Measurements from ENCODE around the gene WBP2NL. TPM values are rescaled to one million over a fixed set of nuclear protein-coding genes. Genes with fewer than 3 reads are reported as not detected.

Gene WBP2NL
- polyA plus RNA-seq, 12 donors, result 0.50 to 4.1 (median 1.6) TPM; not detected in 2

DNA sequence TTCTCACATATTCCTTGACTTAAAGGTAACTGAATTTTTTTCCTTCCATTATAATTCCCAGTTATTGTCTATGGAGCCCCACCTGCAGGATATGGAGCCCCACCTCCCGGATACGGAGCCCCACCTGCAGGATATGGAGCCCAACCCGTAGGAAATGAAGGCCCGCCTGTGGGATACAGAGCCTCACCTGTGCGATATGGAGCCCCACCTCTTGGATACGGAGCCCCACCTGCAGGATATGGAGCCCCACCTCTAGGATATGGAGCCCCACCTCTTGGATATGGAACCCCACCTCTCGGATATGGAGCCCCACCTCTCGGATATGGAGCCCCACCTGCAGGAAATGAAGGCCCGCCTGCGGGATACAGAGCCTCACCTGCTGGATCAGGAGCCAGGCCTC lies 28.1 kb downstream of the WBP2NL start:
- no peak for DNase-seq

DNA sequence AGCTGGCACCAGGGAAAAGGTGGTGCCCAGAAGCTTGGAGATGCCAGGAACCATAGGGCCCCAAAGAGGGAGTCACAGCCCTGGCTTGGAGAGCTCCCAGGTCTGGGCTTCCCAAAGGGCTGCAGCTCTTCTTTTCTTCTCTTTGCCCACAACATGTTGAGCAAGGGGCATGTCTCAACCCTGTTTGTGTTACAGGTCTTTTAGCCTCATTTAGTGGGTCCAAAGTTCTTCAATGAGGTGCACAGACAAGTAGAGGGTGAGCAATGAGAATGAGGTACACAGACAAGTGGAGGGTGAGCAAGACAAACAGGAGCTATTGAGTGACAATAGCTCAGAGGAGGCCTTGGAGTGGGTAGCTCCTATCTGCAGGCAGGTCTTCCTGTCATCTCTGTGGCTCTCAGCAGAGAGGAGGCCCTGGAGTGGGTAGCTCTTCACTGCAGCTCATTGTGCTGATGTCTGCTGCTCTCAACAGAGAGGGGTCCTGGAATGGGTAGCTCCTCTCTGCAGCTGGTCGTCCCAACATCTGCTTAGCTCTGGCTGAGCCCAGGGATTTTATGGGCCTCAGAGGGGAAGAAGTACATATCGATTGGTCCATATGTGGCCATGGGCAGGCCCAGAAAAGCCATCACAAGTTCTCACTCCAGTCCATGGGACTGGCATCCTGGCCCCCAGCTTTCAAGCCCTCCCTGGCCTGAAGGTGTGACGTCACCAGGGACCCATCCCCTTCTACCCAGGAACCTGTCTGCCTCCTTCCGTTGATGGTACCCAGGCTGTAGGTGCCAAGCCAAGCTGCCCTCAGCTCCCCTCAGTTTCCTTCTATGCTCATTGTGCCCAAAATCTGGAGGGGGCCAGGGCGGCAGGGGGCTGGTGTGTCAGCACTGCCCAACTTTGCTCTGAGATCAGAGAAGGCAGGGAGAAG lies 34.9 kb downstream of the WBP2NL start:
- no peak for DNase-seq

DNA sequence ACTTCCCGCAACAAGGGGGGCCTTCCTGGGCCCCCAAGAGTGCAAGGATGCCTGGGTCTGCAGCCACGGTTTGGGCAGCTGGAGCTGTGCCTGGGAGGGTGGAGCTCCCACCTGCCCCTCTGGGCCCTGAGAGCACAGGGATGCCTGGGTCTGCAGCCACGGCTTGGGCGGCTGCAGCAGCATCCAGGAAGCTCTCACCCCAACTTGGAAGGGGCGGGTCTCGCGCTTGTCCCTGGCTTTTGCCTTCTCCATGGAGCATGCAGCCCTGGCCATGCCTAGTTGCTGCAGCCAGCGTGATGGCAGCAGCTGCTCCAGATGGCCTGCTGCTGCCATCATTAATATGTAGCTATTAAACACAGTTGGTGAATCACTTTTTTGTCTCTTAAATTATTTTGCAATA lies 36.7 kb downstream of the WBP2NL start:
- no peak for DNase-seq

DNA sequence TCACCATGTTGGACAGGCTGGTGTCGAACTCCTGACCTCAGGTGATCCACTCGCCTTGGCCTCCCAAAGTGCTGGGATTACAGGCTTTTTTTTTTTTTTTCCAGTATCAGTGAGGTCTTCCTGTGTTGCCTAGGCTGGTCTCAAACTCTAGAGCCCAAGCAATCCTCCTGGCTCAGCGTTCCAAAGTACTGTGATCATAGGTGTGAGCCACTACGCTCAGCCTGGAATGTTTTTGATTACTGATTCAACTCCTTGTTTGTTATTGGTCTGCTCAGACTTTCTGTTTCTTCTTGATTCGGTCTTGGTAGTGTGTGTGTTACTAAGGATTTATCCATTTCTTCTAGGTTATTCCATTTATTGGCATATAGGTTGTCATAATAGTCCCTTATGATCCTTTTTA lies 40.7 kb downstream of the WBP2NL start:
- DNase-seq, result no peak

DNA sequence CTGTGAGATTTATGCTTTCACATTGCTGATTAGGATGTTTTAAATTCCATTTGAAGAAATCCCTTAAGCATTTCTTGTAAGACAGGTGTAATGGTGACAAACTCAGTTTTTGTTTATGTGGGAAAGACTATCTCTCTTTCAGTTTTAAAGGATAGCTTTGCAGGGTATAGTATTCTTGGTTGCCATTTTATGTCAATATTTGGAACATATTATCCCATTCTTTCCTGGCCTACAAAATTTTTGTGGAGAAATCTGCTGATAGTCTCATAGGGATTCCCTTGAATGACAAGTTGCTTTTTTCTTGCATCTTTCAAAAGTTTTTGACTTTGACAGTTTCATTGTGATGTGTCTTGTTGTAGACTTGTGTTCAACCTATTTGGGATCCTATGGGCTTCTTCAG lies 43.2 kb downstream of the WBP2NL start:
- no peak for DNase-seq

DNA sequence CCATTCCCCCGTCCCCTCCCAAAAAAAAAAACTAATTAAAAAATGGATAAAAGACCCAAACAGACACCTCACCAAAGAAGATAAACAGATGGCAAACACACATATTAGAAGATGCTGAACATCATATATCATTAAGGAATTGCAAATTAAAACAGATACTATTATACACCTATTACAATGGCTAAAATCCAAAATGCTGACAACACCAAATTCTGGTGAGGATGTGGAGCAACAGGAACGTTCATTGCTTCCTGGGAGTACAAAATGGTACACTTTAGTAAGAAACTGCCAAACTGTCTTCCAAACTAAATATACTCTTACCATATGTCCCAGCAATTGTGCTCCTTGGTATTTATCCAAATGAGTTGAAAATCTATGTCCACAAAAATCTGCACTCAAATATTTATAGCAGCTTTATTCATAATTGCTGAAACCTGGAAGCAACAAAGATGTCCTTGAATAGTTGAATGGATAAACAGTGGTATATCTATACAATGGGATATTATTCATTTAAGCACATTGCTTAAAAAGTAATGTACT lies 52.1 kb downstream of the WBP2NL start:
- DNase-seq, result no peak

DNA sequence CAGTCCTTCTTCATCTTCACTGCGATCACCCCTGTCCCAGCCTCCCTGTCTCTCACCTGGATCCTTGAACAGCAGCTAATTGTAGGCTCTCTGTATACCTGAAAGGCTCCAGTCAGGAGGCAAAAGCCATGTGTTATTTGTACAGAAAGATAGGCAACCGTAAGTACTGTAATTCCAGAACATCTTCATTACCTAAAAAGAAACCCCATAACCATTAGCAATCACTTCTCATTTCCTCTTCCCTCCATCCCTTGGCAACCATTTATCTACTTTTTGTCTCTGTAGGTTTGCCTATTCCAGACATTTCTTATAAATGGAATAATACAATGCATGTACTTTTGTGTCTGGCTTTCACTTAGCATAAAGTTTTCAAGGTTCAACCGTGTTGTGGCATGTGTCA lies 54.2 kb downstream of the WBP2NL start:
- no peak for DNase-seq

DNA sequence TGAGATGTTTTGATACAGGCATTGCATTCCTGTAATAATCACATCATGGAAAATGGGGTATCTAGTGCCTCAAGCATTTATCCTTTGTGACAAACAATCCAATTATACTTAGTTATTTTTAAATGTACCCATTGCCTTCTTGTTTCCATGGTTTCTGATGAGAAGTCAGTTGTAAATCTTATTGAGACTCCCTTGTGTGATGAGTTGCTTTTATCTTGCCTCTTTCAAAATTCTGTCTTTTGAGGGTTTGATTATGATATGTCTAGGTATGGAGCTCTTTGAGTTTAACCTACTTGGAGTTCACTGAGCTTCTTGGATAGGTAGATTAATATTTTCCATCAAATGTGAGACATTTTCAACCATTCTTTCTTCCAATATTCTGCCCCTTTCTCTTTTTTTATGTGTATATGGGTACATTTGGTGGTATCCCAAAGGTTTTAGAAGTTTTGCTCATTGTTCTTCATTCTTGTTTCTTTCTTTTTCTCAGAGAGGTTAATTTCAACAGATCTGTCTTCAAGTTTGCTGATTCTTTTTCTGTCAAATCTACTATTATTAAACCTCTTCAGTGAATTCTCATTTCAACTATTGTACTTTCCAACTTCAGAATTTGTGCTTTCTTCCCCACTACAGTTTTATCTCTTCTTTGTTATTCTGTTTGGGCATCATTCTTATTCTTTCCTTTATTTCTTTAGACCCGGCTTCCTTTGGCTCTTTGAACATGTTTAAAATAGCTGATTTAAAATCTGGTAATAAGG lies 58.3 kb downstream of the WBP2NL start:
- DNase-seq, result no peak

DNA sequence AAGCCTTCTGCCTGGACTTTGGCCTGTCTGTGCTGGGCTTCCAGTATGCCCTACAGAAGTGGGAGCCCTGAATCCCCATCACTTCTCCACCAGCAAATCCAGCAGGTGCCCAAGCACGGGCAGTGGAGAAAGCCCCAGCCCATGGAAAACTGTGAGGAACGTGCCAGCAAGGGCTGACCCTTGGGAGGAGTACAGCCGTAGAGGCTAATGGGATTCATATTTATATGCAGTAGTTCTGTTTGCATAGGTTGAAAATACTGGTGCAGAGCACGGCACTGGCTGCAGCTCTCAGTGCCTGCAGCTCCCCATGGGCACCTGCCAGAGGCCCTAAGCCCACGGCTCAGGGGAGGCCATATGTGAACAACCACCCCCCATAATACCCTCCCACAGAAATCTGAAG lies 61.9 kb downstream of the WBP2NL start:
- no peak for DNase-seq

DNA sequence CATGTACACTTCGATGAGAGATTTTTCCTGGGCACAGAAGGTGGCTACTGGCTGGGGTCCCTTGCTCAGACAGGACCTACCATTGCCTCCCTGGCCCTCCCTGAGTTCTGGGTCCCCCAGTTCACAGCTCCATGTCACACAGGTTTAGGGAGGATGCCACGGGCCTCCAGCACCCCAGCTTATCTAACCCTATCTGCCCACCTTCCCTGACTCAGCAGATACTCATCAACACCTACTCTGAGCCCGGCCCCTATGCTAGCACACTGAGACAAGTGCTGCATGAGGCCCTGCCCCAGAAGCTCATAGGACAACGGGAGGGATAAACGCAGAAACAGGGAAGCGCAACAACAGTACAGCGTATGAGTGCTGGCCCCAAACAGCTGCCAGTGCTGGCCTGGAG lies 62.5 kb downstream of the WBP2NL start:
- no peak for DNase-seq

DNA sequence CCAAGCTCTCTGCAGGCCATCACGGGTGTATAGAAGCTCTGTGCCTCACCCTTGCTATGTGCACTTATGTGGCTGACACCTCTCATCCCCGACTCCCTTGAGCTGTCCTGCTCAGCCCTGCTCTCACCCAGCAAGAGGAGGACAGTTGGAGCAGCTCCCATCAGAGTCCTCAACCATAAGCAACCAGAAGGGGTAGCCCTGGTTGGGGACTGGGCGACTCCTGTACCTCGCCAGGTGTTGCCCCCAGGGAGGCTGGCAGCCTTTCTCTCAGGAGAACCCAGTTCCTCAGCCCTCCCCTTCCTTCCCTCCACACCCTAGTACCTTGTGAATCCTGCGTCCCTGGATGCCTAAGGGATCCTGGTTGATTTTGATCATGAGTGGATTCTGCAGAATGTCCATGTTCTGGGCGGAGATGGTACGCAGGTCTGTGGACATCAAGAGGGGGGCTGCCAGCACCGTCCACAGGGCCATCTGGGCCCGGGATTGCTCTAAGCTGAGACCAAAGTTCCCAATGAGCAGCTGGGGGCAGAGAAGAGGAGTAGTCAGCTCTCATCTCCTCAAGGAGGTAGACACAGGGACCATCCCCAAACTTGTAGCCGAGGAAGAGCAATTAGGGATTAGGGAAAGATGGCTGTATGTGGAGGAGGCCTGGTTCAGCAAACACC lies 64.0 kb downstream of the WBP2NL start:
- DNase-seq, result no peak

DNA sequence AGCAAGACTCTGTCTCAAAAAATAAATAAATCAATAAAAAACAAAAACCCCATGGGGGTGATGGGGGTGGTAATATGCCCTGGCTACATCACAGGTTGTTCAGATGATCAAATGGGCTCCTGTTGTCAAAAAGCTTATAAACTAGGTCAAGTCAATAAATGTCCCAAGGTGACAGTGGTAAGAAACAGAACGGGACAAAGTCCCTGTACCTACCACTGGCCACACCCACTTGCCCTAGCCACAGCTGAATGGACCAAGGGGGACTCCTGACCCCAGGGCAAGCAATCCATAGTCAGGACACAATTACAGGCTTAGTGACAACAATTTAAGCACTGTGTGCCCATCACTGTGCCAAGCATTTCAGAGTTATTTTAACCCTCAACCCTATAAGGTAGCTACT lies 66.0 kb downstream of the WBP2NL start:
- DNase-seq, result no peak

DNA sequence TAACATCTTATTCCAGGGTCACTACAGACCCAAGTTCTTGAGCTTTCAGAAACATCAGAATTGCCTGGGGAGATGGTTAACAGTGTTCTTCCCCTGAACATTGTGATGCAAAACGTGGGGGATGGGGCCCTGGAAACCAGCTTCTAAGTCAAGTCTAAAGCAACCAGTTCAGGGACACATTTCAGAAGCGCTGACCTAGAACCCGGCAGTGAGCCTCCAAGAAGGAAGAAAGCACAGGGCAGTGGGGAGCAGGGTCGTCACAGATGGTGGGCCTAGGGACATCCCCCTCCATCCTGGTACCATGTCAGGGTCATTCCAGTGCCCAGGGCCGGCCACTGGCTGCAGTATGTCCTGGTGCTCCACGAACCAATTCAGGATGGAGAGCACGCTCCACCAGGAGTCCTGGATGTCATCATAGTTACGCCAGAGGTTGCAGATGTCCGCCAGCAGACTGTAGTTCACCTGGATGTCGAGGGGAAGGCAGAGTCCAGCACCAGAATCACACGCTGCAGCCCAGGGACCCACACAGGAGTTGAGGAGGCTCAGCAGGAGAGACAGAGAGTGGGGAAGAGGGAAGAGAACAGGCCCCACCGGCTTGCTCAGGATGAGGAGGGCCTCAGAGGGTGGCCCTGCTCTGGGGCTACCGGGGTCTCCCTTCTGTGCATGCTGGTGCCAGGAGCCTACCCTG lies 67.0 kb downstream of the WBP2NL start:
- no peak for DNase-seq

DNA sequence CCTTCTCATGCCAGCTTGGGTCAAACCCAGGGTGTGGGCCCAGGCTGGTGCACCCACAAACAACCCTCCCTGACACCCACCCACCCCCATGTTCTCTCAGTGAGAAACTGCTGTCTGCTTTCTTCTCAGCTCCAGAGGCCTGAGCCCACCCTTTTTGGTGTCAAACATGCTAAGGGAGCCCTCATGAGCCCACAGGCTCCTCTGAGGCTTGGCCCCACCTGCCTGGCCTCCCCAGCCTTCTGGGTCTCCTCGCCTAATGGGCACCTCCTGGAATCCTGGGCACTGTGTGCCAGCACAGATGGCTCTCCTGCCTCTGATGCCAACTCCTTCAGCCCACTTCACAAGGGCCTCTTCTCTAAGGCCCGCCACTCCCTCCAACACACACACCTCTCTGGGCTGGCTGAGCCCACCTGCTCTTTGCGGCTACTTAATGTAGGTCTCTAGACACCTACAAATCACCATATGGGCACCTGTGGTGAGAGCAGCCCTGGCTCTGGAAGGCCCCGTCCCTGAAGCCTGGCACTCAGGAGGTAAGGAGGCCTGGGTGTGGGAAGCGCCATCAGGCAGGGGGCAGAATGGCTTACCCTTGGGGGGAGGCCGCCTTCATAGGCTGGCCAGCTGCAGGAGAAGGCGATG lies 67.7 kb downstream of the WBP2NL start:
- no peak for DNase-seq

DNA sequence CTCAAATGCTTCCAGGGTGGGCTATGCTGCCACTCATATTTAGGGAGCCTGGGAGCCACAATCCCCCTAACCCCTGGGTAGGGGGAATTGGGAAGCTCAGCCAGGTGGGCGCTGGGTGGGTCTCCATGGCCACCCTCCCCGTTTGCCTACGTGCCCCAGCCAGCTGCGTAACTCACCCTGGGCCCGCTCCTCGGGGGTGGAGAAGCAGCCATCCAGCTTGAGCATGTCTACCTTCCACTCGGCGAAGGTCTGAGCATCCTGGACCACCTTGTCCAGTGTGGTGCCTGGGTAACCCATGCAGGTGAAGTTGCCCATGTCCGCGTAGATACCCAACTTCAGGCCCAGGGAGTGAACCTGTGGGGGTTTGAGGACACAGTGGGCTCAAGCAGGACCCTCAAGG lies 68.3 kb downstream of the WBP2NL start:
- DNase-seq, result no peak

DNA sequence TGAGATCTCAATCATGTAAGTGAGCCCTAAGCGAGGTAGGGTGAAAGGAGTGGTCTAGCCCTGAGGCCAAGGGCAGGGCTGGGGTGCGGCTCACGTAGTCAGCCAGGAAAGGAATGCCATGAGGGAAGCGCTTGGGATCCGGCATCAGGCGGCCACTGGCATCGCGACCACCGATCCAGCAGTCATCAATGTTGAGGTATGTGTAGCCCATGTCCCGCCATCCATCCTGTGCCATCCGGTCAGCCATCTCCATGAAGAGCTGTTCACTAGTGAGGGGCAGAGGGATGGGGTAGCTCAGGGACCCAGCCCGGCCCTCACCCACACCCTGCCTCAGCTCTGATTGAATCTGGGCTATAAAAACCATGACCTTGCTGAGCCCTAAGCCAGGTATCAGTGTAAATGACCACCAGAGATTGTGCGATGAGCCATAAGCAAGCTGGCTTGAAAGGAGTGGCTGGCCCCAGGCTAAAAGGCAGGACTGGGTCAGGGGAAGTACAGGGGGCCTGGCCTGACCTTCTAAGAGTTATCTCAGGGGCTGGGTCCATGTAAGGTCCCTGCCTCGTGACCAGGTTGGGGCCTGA lies 69.2 kb downstream of the WBP2NL start:
- DNase-seq, result no peak

DNA sequence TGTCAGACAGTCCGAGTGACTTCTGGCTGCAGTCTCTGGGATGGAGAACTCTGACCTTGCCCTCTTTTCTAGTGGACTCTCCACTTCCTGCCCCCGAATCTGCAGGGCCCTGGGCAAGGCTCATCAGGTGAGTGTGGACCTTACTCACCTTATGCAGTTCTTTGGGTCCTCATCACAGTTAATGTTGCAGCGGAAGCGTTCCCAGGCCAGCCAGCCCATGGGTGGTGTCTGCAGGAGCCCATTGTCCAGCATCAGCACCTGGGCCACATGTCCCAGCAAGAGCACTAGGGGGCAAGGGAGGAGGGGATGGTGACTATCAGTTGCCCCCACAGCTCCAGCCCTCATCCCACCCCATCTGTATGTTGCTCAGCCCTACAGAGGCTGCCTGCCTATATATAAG lies 69.7 kb downstream of the WBP2NL start:
- DNase-seq, result no peak

DNA sequence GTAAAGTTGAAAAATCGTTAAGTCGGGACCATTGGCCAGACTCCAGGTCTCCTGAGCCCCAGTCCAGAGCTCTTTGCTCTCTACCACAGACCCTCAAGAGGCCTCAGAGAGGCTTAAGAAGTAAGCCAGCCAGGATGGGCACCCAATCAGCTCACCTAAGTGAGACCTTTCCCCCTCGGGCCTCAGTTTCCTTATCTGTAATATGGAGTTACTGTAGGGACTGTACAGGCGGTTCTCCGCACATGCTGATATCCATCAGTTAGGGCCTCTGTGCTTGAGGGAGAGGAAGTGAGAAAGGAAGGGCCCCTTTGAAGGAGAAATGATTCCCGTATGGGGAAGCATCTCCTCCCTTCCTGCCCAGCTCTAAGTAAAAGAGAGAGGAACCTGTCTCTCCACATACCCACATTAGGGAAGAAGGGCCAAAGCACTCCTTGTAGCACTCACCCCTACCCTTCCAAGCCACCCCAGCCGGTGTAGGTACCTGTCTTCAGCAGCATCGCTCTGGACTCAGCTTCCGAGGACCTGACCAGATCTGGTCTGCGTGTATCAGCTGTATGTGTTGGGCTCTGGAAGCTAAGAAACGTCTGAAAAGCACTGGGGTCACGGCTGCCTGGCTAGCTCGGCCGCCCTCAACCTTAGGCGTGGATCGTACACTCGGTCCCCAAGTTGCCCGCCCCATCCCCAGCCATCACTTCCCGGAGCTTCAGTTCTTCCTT lies 71.4 kb downstream of the WBP2NL start:
- no peak for DNase-seq

DNA sequence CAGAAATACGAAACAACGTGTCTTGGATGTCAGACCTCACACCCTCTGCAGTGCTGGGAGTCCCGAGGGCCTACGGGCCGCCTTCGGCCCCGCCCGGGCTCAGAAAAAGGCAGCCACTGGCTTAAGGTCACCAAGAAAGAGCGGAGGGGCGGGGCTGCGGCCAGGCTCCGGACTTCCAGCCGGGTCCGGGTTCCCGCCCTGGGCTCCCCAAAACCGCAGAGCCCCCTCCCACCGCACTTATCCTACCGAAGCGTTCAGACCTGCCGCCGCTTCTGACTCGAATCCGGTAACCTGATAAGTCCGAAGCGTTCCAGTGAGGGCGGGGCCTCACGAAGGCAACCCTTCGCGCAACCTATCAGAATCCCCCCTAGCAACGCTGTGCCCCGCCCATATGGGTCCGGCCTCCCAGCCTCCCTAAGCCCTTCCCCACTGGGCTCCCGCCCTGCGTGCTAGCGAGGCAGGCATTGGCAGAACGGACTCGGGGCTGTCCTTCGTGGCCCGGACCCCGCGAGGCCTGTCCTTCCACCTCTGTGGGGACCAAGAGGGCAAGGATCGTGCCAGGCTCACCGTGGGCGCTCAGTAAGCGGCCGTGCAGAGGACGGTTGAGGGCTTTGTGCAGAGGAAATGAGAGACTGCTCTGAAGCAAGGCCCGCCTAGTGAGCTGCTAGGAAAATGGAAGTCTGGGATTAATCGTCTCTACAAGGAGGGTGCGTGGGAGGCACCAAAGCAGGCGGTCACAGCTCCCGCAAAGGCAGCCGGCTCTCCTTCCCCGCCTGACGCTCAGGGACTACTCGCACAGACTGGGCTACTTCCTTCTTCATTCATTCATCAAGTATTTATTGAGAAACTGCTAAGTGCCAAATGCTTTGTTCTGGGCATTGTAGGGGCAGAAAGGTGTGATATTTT lies 72.2 kb downstream of the WBP2NL start, which contains the start of gene NAGA:
Gene NAGA, minus strand, starts transcription at position 296 of the 906 bp plus-strand sequence. CDS start 515 bp downstream, outside the sequence.
- DNase-seq, result peak; percentile 96

All from muscle of arm (tissue), 12 donors.